Stomach (tissue), 4 donors: ENCODE data around the gene DIAPH2.

Experiments
- POLR2A ChIP-seq, 4 donors: fragments of 450-650 bp; IDR thresholded peaks; one replicate each; pipeline ENCODE4 v1.6.1; 2016; ENCODE audit warnings: antibody characterized with exemption in 4 of 4, control low read depth in 2 of 4, mild to moderate bottlenecking in 1 of 4, moderate library complexity in 1 of 4
- TF ChIP-seq, protein P1 (sequence below), 7 experiments: fragments of 450-650 bp in 4 of 7; fragments of 200-600 bp in 3 of 7; sonication (generic) in 3 of 7; IDR thresholded peaks; one replicate each; pipeline ENCODE4 v1.5.1; 2016 to 2019; ENCODE audit warnings: antibody characterized with exemption in 7 of 7, control low read depth in 2 of 7, mild to moderate bottlenecking in 1 of 7

DNA sequence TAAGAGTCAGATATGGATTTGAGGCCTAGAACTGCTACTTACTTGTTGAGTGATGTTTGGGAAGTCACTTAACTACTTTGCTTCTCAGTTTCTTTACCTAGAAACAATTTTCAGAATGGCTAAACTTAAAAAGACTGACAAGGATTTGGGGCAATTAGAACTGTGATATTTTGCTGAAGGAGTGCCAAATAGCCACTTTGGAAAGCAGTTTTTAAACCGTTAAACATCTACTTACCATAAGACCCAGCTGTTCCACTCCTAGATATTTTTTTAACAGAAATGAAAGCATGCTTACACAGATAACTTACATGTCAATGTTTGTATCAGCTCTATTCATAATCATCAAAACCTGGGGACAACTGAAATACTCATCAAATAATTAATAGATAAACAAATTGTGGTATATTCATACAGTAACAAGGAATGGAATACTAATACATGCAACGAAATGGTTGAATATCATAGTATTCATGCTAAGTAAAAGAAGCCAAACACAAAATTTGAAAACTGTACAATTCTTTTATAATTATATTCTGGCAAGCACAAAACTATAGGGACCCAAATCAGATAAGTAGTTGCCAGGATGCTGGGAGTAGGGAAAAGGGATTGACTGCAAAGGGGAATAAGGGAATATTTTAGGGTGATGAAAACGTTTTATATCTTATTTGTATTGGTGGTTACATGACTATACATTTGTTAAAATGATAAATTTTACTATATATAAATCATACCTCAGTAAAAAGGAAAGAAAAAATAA is 223.1 kb downstream of the DIAPH2 start:
- TF ChIP-seq, protein P1, sequence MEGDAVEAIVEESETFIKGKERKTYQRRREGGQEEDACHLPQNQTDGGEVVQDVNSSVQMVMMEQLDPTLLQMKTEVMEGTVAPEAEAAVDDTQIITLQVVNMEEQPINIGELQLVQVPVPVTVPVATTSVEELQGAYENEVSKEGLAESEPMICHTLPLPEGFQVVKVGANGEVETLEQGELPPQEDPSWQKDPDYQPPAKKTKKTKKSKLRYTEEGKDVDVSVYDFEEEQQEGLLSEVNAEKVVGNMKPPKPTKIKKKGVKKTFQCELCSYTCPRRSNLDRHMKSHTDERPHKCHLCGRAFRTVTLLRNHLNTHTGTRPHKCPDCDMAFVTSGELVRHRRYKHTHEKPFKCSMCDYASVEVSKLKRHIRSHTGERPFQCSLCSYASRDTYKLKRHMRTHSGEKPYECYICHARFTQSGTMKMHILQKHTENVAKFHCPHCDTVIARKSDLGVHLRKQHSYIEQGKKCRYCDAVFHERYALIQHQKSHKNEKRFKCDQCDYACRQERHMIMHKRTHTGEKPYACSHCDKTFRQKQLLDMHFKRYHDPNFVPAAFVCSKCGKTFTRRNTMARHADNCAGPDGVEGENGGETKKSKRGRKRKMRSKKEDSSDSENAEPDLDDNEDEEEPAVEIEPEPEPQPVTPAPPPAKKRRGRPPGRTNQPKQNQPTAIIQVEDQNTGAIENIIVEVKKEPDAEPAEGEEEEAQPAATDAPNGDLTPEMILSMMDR (IDR thresholded peaks at IDR 0.05) = no peak
- TF ChIP-seq POLR2A (IDR thresholded peaks at IDR 0.05) = no peak
